22Rv1 (cell line): ENCODE measurements around the gene ZNF691.
"Not testable (repeated sequence)": the region's sequence is repeated elsewhere in the genome, so short reads cannot be mapped to it uniquely, and the experiment has no call there.

Source experiments
- ZFX ChIP-seq: fragments of 450-650 bp; IDR thresholded peaks from 2 replicates; pipeline ENCODE4 v1.6.1; 2017; ENCODE audit warnings: antibody characterized with exemption, borderline replicate concordance
- TF ChIP-seq, protein P1 (sequence below): fragments of 450-650 bp; IDR thresholded peaks from 2 replicates; pipeline ENCODE4 v1.5.1; 2017; ENCODE audit warnings: mild to moderate bottlenecking

DNA sequence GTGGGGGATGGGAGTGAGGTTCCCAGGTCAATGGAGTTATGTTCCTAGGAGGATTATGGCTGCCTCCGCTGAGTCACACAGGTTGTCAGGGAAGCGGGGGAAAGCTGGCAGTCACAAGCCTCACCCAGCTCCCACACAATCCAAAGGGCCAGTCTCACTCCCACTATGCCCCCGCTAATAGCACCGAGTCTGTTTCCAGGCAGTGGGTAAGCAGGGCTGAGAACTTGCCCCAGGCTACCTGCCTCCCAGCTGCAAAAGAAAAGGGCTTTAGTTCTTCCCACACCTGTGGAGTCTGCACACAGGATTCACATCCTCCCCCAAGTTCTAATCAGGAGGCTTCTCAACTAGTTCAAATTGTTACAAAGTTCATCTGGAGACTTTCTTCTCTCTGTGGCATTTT, 53.5 kb downstream of the ZNF691 start:
- TF ChIP-seq, protein P1, sequence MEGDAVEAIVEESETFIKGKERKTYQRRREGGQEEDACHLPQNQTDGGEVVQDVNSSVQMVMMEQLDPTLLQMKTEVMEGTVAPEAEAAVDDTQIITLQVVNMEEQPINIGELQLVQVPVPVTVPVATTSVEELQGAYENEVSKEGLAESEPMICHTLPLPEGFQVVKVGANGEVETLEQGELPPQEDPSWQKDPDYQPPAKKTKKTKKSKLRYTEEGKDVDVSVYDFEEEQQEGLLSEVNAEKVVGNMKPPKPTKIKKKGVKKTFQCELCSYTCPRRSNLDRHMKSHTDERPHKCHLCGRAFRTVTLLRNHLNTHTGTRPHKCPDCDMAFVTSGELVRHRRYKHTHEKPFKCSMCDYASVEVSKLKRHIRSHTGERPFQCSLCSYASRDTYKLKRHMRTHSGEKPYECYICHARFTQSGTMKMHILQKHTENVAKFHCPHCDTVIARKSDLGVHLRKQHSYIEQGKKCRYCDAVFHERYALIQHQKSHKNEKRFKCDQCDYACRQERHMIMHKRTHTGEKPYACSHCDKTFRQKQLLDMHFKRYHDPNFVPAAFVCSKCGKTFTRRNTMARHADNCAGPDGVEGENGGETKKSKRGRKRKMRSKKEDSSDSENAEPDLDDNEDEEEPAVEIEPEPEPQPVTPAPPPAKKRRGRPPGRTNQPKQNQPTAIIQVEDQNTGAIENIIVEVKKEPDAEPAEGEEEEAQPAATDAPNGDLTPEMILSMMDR: not testable (repeated sequence)
- not testable (repeated sequence) for TF ChIP-seq ZFX
